HEK293T (cell line): ENCODE measurements around the gene ZNF468.

ENCODE experiments used
- BHLHE40 ChIP-seq: fragments of 450-650 bp; IDR thresholded peaks from 2 replicates; pipeline ENCODE4 v1.6.1; 2016; ENCODE audit warnings: mild to moderate bottlenecking, moderate library complexity, borderline replicate concordance
- ELF4 ChIP-seq: fragments of 450-650 bp; IDR thresholded peaks from 2 replicates; pipeline ENCODE4 v1.6.1; 2017; ENCODE audit warnings: antibody characterized with exemption
- FOXA1 ChIP-seq: fragments of 450-650 bp; IDR thresholded peaks from 2 replicates; pipeline ENCODE4 v1.6.1; 2016; ENCODE audit warnings: mild to moderate bottlenecking
- FOXM1 ChIP-seq: fragments of 450-650 bp; IDR thresholded peaks from 2 replicates; pipeline ENCODE4 v1.6.1; 2017; ENCODE audit warnings: mild to moderate bottlenecking, borderline replicate concordance
- L3MBTL2 ChIP-seq: fragments of 450-650 bp; conservative IDR thresholded peaks from 2 replicates; pipeline ENCODE4 v1.6.1; 2016; ENCODE audit warnings: mild to moderate bottlenecking
- NFRKB ChIP-seq: fragments of 450-650 bp; IDR thresholded peaks from 2 replicates; pipeline ENCODE4 v1.6.1; 2016; ENCODE audit warnings: mild to moderate bottlenecking, moderate library complexity
- SP1 ChIP-seq: fragments of 450-650 bp; IDR thresholded peaks from 2 replicates; pipeline ENCODE4 v1.6.1; 2017
- SUZ12 ChIP-seq: fragments of 450-650 bp; IDR thresholded peaks from 2 replicates; pipeline ENCODE4 v1.6.1; 2016; ENCODE audit warnings: mild to moderate bottlenecking
- TARDBP ChIP-seq: fragments of 450-650 bp; IDR thresholded peaks from 2 replicates; pipeline ENCODE4 v1.6.1; 2016
- TF ChIP-seq, protein P1 (sequence below): fragments of 450-650 bp; IDR thresholded peaks from 2 replicates; pipeline ENCODE4 v1.6.1; 2016

DNA sequence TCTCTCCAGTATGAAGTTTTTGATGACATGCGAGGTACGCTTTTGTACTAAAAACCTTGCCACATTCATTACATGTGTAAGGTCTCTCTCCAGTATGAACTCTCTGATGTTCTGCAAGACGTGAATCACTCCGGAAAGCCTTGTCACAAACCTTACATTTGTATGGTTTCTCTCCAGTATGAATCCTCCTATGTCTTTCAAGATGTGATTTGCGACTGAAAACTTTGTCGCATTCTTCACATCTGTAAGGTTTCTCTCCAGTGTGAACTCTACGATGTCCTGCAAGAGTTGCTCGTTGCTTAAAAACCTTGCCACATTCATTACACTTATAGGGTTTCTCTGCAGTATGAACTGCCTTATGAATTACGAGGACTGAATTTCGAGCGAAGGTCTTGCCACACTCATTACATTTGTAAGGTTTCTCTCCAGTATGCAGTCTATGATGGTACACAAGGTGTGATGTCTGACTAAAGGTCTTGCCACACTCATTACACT is 23.5 kb upstream of the ZNF468 start:
- TF ChIP-seq SP1 (no peak), SUZ12 (no peak), ELF4 (no peak), FOXA1 (no peak), FOXM1 (no peak), NFRKB (no peak), TARDBP (no peak), L3MBTL2 (no peak), BHLHE40 (no peak)
- TF ChIP-seq, protein P1, sequence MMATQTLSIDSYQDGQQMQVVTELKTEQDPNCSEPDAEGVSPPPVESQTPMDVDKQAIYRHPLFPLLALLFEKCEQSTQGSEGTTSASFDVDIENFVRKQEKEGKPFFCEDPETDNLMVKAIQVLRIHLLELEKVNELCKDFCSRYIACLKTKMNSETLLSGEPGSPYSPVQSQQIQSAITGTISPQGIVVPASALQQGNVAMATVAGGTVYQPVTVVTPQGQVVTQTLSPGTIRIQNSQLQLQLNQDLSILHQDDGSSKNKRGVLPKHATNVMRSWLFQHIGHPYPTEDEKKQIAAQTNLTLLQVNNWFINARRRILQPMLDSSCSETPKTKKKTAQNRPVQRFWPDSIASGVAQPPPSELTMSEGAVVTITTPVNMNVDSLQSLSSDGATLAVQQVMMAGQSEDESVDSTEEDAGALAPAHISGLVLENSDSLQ: no peak
